ENCODE results near the gene FOSL2.

The FOSL2 gene

DNA sequence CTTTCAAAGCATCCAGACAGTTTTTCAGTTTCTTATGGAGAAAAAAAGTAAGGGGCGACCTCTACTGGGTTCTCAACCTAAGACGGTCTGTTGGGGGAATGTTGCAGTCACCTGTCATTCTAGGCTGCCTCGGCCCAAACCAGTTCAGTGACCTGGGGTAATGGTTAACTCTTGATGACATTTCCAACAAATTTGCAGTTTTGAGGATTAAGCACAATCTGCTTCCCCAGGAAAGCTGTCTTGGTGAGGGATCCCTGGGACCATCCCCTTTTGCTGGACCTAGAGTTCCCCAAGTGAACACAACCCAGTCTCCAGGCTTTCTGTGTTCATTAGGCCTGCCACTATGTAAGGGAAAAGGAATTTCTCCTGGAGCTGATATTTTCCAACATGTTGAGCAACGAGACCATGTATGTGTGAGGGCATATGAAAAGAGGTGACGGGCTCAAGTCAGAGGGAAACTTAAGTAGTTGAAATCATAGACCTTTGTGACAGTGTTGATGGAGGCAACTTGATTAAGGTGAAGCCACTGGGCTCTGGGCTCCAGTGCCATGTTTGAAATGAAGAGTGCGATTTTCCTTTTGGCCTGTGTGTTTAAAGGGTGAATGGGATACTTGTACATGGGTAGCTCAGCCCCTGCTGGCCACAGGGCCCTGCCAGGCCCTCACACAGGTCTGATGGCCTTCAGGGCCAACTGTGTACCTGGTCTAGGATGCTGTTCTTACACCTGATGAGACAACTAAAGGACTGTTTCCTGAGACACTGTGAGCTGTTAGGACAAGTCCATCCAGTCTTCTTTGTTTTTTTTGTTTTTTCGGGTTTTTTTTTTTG is 27.0 kb downstream of the FOSL2 start:
- TF ChIP-seq CTCF (conservative IDR thresholded peaks at IDR 0.05; ENCODE audit: low read depth, low read length) = peak; percentile 13
- DNase-seq (ENCODE audit: low read depth) = no peak
- H3K4me3 ChIP-seq (ENCODE audit: low read depth, low read length) = no peak overlapping the region

GRCh38 chr2:28420722-28421121 is 28.1 kb downstream of the FOSL2 start:
- no peak for TF ChIP-seq CTCF (conservative IDR thresholded peaks at IDR 0.05; ENCODE audit: low read depth, low read length)
- no peak overlapping the region for H3K4me3 ChIP-seq (ENCODE audit: low read depth, low read length)
- DNase-seq (ENCODE audit: low read depth) = no peak

GRCh38 chr2:28422908-28423741 is 30.5 kb downstream of the FOSL2 start:
- no peak for TF ChIP-seq CTCF (conservative IDR thresholded peaks at IDR 0.05; ENCODE audit: low read depth, low read length)
- no peak for DNase-seq (ENCODE audit: low read depth)
- H3K4me3 ChIP-seq (ENCODE audit: low read depth, low read length) = no peak overlapping the region

DNA sequence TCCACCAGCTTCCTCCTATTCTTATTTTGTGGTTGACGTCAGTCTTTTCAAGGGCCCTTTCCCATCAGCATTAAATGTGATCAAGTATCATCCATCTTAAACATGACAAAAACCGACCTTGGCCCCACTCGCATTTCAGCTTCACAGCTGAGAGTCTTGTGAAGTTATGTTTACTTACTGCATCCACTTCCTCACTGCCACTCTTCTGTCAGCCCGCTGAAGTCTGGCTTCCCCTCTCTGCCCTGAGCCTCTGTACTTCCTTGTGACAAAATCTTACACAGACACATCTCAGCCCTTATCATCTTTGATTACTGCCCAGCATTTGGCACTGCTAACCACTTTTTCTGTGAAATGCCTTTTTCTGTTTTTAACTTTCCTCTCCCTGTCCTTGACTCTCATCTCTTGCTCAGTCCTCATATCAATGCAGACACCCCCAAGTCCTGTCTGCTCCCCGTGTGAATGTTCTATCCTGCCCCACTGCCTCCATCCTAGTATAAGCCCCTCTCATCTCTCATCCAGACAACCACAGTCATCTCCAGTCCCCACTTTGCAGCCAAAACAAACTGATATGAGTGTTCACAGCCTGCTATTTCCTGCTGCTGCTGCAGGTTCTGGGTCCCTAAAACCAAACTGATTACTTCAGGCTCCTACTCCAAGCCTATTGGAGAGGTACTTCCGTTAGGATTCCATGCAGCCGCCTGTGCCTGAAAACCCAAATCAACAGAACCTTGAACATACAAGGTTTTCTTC is 31.4 kb downstream of the FOSL2 start:
- TF ChIP-seq CTCF (conservative IDR thresholded peaks at IDR 0.05; ENCODE audit: low read depth, low read length) = no peak
- no peak overlapping the region for H3K4me3 ChIP-seq (ENCODE audit: low read depth, low read length)
- no peak for DNase-seq (ENCODE audit: low read depth)

DNA sequence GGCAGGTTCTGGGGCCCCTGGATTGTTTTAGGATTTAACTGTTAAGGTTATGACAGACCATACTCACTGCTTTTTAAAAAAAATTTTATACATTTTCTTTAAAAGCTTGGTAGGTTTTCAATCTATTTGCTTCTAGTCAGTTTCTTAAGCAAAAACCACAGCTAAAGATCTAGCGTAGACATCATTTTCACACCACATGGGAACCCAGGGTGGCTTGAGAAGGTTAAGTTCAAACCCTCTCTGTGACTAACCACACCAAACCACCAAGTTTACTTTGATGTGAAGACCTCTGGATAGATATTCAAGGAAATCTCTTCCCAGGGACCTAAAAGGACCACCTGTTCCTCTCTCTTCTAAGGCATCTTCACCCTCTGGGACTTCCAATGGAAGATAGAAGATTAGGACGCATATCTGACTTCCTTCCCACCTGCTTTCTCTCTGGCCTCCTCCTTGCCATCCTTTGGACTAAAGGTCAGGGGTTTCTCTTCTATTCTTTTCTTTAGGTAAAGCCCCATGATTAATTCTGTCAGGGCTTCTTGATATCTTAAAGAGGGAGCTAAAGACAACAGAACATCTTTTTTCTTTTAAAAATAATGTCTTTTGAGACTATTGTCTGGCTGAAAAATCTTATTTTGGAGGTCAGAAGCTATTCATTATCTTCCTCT is 32.3 kb downstream of the FOSL2 start:
- no peak overlapping the region for H3K4me3 ChIP-seq (ENCODE audit: low read depth, low read length)
- no peak for DNase-seq (ENCODE audit: low read depth)
- TF ChIP-seq CTCF (conservative IDR thresholded peaks at IDR 0.05; ENCODE audit: low read depth, low read length) = no peak

DNA sequence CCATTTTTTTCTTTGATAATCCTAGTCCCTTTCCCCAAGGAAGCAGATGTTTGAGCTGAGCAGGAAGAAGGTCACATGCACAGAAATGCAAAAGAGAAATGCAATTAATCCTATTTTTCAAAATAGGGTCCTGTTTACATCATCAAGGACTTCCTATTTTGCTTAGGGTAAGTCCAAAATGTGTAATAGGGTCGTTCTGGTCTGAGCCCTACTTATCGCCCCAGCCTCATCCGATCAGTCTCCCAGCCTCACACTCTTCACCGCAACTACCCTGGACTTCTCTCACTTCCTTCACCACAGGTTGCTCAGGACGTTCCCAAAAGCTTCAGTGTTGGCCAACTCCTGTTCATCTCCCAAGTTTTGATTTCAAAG is 32.8 kb downstream of the FOSL2 start:
- no peak overlapping the region for H3K4me3 ChIP-seq (ENCODE audit: low read depth, low read length)
- no peak for TF ChIP-seq CTCF (conservative IDR thresholded peaks at IDR 0.05; ENCODE audit: low read depth, low read length)
- no peak for DNase-seq (ENCODE audit: low read depth)

All from choroid plexus epithelial cell (primary cell).